Peyer's patch (tissue), 4 donors: ENCODE data around the gene FOXL2.

ENCODE experiments used
- CTCF ChIP-seq, 6 experiments: fragments of 450-650 bp in 4 of 6; fragments of 200-600 bp in 2 of 6; sonication (generic) in 1 of 6; IDR thresholded peaks; one replicate each; pipeline ENCODE4 v1.5.1; 2017 to 2019; ENCODE audit warnings: antibody characterized with exemption in 6 of 6, mild to moderate bottlenecking in 3 of 6, moderate library complexity in 1 of 6
- POLR2A ChIP-seq, 2 donors: fragments of 450-650 bp; IDR thresholded peaks; one replicate each; pipeline ENCODE4 v1.5.1; 2017; ENCODE audit warnings: antibody characterized with exemption in 2 of 2, mild to moderate bottlenecking in 2 of 2, moderate library complexity in 2 of 2

- TF ChIP-seq CTCF (IDR thresholded peaks at IDR 0.05) = no peak
- TF ChIP-seq POLR2A (IDR thresholded peaks at IDR 0.05) = no peak
Measured at GRCh38 chr3:138950701-138951100, 3.8 kb upstream of the FOXL2 start.
